HuH-7 (cell line): ENCODE results near the gene NUP205.
"Not testable (repeated sequence)": the region's sequence is repeated elsewhere in the genome, so short reads cannot be mapped to it uniquely, and the experiment has no call there.

Experiments
- DNase-seq: peaks from one replicate; pipeline ENCODE4 v3.0.0; 2011; ENCODE audit warnings: low spot score

Gene NUP205

GRCh38 chr7:135634191-135634878 is 76.6 kb downstream of the NUP205 start:
- no peak for DNase-seq

DNA sequence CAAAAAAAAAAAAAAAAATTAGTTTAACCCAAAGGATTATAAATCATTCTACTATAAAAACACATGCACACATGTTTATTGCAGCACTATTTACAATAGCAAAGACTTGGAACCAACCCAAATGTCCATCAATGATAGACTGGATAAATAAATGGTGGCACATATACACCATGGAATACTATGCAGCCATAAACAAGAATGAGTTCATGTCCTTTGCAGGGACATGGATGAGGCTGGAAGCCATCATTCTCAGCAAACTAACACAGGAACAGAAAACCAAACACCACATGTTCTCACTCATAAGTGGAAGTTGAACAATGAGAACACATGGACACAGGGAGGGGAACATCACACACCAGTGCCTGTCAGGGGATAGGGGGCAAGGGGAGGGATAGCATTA is 82.0 kb downstream of the NUP205 start:
- not testable (repeated sequence) for DNase-seq

GRCh38 chr7:135644154-135644553 is 86.4 kb downstream of the NUP205 start:
- DNase-seq, result no peak

GRCh38 chr7:135644729-135645128 is 87.0 kb downstream of the NUP205 start:
- no peak for DNase-seq

GRCh38 chr7:135645296-135645904 is 87.7 kb downstream of the NUP205 start:
- DNase-seq, result no peak

DNA sequence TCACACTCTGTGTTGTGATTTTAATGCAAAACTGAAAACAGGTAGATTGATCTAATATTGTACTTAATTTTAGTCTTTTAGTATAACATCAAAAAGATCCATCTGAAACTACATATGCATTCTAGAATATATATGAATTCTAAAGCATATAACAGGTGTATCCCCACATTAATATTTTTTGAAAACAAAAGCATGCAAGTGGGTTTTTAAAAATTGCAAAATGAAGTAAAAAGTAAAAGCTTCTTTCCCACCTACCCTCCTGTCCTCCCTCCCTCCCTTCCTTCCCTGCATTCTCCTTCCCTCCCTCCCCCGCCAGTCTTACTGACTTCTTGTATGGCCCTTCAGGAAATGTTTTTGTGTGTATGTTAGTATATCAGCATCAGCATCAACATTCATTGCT is 90.0 kb downstream of the NUP205 start:
- DNase-seq, result no peak

DNA sequence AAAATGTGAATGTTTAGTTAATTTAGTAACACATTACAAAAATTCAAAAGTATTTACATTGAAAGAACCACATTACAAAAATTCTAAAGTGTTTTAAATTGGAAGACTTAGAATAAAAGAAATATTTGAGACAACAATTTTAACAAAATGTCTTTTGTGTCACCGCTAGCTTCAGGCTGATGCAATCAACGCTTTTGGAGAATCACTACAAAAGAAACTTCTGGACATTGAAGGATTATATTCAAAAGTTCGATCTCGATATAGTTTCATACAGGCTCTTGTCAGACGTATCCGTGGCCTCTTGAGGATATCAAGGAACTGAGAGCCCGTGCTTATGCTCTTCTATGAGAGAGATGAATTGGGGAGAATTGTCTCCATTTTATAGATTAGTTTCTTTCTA is 90.5 kb downstream of the NUP205 start:
- DNase-seq, result no peak

DNA sequence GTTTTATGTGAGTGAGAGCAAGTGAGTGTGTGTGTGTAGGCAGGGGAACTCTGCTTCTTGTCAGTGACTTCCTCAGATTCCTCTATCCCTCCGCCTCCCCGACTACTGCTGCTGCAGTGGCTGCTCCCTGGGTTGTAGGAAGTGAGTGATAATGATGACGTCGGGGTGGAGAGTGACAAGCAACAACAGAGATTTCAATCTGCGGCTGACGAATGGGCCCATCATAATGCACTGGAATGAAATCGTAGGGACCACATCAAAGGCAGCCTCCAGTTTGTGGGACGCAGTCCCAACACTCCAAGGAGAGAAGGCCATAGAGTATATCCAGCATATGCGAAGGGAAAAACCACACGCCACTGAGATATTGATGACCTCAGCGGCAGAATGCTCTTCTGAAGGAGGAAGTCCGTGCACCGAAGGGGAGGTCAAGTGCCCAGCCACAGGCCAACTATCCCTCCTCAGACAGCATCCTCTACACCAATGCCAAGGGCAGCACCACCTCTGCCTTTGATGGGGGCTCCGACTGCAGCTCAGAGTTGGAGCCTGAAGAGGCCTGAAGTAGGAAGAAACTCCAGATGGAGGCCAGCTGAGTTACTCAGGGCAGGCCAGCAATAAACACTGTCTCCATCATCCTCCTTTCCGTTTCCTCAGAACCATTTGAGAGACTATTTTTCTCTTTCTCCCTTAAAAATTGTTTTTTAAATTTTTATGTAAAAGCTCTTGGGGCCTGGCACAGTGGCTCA is 93.3 kb downstream of the NUP205 start:
- no peak for DNase-seq

DNA sequence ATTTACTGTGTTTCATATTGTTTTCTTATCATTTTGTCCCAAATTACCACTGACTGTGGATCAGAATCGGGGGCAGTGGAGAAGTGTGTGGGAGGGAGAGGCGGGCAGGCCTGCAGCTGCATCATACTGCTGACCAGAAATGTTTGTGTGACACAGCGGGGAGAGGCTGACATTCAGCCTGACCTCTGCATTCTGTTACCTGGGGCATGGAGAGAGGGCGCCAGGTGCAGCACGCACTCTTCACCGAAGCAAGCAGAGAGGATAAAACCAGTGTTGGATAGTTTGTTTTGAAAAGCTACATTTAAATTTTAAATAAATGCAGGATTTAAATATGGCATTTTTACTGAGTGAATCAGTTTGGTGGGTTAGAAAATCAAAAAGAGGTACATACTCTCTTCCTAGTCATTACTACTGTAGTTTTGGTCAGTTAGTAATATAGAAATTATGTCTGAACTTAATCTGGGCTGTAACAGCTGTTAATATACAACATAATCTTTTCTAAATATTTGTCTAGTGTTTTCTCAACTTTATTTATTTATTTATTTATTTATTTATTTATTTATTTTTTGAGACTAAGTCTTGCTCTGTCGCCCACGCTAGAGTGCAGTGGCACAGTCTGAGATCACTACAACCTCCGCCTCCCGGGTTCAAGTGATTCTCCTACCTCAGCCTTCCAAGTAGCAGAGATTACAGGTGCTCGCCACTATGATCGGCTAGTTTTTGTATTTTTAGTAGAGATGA is 95.8 kb downstream of the NUP205 start:
- no peak for DNase-seq

DNA sequence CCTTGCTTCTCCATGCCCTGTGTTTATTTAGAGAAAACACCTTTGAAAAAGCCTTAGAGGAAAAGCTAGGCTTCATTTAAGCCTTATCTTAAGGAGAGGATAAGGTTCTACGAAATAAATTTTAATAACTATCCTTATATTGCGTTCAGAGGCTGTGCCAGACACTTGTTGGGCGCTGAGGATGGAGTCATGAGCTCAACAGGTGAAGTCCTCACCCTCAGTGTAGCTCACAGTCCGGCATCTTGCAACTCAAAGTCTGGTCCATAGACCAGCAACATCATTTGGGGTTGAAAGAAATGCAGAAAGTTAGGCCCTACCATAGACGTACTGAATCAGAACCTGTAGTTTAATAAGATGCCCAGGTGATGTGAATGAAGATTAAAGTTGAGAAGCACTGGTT is 100.8 kb downstream of the NUP205 start:
- DNase-seq, result no peak

GRCh38 chr7:135659159-135659846 is 101.6 kb downstream of the NUP205 start:
- DNase-seq, result no peak

GRCh38 chr7:135661311-135662122 is 103.8 kb downstream of the NUP205 start:
- DNase-seq, result peak; percentile 40

DNA sequence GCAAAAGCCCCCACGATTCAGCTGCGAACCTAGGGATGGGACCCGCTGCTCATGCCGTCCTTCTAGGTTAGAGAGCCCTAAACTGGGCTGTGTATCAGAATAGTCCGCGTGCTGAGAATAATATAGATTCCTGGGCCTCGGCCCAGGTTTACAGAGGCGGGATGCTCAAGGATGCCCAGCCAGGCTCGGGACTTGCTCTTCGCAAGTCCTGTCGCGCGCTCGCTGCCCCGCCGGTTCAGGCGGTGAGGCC is 104.3 kb downstream of the NUP205 start:
- no peak for DNase-seq

DNA sequence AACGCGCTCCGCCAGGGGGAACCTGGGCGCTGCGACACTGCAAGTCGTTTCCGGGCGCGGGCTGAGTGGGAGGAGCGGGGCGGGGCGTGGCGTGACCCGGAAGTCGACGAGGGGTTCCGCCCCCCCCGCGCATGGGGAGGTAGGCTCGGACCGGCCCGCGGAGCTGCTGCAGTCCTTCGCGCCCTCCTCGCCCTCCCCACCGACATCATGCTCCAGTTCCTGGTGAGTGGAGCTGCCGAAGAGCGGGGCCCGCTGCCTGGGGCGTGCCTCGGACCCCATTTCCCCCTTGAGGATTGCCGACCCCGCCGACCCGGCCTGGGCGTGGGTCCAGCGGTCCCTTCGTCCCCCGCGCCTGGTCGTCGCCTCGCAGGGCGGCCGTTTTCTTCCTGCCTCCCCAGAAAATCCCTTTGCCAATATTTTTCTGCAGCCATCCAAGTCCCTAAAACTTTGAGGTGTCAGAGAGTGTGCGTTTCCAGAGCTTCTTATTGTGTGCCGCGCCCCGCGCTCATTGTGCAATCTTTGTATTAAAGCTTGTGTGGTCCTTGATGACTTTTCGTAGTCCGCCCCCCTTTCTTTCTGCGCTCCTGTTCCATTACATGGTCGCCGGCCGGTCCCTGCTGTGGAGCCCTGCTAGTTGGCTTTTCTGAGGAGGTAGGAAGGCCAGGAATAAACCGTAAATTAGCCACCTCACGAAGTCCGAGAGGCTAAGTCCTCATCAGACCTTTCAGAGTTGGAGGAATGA is 104.8 kb downstream of the NUP205 start, which contains the start of gene STMP1:
Gene STMP1, plus strand, starts transcription at position 142 of the 742 bp plus-strand sequence.
- DNase-seq, result peak; percentile 87

- DNase-seq, result no peak
These were observed 106.4 kb downstream of the NUP205 start for GRCh38 chr7:135664046-135664589.

- no peak for DNase-seq
These were observed 107.3 kb downstream of the NUP205 start for GRCh38 chr7:135665042-135665441.

DNA sequence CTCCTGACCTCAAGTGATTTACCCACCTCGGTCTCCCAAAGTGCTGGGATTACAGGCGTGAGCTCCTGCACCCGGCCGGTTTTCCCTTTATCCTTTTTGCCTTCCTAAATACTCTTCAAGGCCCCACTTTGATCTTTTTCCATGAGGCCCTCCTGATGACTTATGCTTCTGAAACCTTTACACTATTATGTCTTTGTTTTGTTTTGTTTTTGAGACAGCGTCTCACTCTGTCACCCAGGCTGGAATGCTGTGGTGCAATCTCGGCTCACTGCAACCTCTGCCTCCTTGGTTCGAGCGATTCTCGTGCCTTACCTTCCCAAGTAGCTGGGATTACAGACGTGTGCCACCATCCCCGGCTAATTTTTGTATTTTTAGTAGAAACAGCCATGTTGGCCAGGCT is 108.4 kb downstream of the NUP205 start:
- DNase-seq, result no peak

- no peak for DNase-seq
These were observed 109.1 kb downstream of the NUP205 start for GRCh38 chr7:135666846-135667245.

DNA sequence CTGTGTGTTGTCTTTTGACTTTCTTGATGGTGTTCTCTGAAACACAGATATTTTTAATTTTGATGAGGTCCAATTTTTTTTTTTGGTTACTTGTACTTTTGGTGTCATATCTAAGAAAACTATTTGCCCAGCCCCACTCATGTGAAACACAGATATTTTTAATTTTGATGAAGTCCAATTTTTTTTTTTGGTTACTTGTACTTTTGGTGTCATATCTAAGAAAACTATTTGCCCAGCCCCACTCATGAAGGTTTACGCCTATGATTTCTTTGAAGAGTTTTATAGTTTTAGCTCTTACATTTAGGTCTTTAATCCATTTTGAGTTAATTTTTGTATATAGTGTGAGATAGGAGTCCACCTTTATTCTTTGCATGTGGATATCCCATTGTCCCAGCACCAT is 109.9 kb downstream of the NUP205 start:
- DNase-seq, result not testable (repeated sequence)

GRCh38 chr7:135668852-135669395 is 111.2 kb downstream of the NUP205 start:
- DNase-seq, result not testable (repeated sequence)
